Measurements from ENCODE around the gene ETFB.

The ETFB gene

DNA sequence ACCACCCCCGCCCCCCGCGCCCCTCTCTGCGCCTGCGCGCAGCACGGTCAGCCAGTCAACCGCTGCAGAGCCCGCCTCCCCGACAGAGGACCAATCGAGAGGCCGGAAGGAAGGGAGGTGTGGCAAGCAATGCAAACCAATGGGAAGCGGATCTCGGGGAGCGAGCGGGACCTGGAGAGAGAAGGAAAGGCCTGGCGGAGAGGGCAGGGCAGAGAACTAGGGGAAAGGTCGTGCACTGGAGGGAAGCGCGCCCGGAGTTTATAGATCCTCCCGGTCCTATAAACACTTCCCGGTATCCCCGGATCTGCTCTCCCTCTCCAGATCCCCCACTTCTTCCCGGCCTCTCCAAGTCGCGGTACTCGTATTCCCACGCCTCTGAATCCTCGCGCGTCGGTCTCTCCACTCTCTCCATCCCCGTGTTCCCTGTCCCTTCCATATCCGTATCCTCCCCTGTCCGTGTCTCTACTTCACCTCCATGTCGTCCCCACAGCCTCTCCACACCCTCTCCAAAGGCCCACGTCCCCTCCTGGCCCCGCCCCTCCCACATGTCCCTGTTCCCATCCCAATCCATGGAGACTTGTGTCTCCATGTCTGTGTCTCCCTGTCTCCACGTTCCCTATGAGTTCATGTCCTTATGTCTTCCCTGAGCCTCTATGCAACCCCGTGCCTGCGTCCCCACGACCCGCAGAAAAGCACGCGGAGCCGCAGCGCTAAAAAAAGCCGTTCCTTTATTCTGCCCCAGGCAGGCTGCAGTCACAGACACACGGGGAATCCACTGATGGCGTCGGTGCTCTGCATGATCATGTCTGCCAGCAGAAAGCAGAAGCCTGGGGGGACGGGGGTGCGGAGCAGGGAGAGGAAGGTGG lies 434 bp upstream of the ETFB start:
- H3K4me3 Mint-ChIP-seq: peak overlapping the region; percentile 97 to 100
- no peaks in the 10 kb centered on the region for H3K27me3 Mint-ChIP-seq
- H3K9me3 Mint-ChIP-seq: no peaks in the 10 kb centered on the region
- peak; percentile 66 for ATAC-seq
- DNase-seq: peak; percentile 87 to 95
- H3K27ac Mint-ChIP-seq: peak overlapping the region; percentile 97 to 98
- H3K4me1 Mint-ChIP-seq: peaks cover 67% of the 10 kb centered on the region

DNA sequence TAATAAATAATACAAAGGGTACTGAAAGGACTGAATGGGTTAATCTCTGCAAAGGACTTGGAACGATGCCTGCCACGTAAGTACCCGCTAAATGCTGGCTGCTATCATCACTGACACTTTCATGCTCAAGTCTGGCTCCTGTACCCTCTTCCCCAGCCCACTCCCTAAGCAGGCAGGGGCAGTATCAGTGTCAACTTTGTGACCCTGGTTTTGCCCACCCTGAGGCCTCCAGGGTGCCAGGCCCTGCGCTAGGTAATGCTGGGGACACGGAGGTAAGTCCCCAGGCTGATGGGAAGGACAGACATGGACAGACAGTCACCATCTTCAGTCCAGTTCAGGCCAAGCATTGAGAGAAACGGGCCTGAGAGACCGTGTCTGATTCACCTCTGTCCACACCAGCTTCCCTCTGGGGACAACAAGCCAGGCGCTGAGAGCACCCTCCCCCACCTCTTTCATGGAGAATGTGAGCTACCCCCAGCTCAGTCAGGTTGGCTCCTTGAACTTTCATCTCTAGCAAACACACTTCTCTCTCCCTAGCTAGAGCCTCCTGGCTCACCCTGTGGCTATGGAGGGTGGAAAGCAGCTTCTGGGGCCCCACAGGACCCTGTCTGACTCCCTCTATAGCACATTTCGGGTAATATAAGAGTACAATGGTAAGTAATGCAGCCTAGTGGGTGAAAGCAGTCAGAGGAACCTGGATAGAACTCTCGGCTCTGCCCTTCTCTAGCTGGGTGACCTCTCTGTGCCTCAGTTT lies 800 bp downstream of the ETFB start:
- DNase-seq (peak in 1 of 2 donors; percentile 30), ATAC-seq (no peak)
- Mint-ChIP-seq H3K4me3 (peak overlapping the region; percentile 97 to 100), H3K27ac (peak overlapping the region; percentile 97 to 98), H3K27me3 (no peaks in the 10 kb centered on the region), H3K9me3 (no peaks in the 10 kb centered on the region), H3K4me1 (peaks cover 65% of the 10 kb centered on the region)

DNA sequence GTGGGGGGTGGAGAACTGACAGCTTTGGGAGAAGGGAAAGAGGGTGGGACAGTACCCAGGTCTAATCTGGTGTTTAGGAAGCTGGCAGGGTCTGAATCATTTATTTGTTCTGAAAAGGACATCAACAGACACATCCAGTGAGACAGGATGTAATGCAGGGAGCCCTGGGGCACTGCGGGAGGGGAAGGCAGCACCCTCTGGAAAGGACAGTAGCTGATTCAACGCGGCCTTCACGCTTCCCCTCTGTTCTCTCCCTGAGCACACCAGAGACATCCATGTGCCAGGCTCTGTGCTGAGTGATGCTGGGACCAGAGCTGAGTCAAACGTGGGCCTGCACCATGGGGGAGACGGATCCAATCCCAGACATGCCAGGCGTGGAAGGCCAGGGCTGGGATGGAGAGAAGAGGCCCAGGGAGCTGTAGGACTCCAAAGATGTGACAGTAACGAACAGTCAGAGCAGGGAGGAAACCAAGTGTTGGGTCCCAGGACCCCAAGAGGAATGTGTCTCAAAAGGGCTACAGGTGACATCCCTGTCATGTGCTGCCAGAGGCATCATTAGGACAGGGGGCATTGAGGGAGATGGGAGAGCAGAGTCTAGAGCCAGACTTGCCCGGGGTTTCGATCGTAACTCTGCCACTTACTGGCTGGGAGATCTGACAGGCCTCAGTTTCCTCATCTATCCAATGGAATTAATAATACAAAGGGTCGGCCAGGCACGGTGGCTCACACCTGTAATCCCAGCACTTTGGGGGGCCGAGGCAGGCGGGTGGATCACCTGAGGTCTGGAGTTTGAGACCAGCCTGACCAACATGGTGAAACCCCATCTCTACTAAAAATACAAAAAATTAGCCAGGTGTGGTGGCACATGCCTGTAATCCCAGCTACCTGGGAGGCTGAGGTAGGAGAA lies 1.7 kb downstream of the ETFB start:
- H3K4me1 Mint-ChIP-seq: peaks cover 68% of the 10 kb centered on the region
- ATAC-seq (no peak), DNase-seq (no peak)
- peak overlapping the region; percentile 33 to 61 for H3K27ac Mint-ChIP-seq
- peak overlapping the region; percentile 68 to 100 for H3K4me3 Mint-ChIP-seq
- H3K27me3 Mint-ChIP-seq: no peaks in the 10 kb centered on the region
- no peaks in the 10 kb centered on the region for H3K9me3 Mint-ChIP-seq

DNA sequence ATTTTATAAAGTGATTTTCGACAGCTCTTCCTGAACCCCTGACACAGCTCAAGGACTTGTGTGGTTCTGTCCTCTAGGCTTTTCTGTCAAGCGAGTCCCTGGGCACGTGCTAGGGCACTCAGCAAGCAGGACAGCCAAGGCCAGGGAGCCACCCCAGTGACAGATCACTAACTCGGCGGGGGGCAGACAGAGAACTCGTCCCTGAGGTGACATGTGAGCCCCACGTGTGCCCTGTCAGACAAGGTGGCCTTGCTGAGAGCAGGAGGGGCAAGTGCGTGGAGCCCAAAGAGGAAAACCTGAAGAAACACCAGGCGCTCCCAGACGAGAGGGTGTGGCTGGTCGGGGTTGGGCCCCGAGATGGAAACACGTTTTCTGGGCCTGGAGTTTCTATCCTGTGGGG lies 4.9 kb downstream of the ETFB start:
- Mint-ChIP-seq H3K27me3 (no peaks in the 10 kb centered on the region), H3K9me3 (no peaks in the 10 kb centered on the region), H3K4me1 (peaks cover 72% of the 10 kb centered on the region), H3K4me3 (no peak overlapping the region), H3K27ac (peak overlapping the region in 1 of 2 donors; percentile 63)
- no peak for ATAC-seq
- DNase-seq: no peak

DNA sequence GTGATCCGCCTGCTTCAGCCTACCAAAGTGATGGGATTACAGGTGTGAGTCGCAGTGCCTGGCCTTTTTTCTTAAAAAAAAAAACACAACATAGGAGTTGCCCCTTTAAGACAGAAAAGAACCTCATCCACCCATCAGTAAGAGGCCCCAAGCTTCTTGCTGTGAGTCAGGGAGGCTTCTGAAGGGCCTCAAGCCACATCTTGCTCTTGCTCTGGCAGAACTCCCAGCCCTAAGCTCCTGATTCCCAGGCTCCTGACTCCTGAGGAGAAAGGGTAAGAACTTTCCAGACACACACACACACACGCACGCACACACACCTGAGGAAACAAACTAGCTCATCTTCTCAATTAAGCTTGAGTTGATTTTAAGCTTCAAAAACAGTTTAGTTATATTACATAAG lies 6.9 kb downstream of the ETFB start:
- Mint-ChIP-seq H3K4me3 (no peak overlapping the region), H3K27ac (peak overlapping the region in 1 of 2 donors; percentile 8), H3K9me3 (no peaks in the 10 kb centered on the region), H3K27me3 (no peaks in the 10 kb centered on the region), H3K4me1 (peaks cover 73% of the 10 kb centered on the region)
- no peak for ATAC-seq
- DNase-seq: no peak

DNA sequence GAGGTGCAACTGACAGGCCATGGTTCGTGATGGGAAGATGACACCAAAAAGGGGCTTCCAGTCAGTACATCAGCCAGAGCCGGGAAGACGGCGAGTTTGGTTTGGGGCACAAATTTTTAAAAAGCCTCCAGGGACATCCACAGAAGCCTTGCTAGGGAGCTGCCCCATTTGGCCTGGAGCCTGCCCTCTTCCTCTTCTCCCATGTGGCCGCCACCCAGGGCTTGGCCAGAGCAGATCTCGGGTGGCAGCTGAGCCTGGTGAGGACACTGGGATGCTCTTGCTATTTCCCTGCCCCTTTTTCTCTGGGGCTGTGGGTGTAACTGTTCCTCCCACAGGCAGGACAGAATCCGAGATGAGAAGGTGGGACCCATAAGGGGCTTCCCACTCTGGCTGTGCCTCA lies 8.2 kb downstream of the ETFB start:
- DNase-seq (no peak), ATAC-seq (no peak)
- Mint-ChIP-seq H3K9me3 (no peaks in the 10 kb centered on the region), H3K27ac (peak overlapping the region in 1 of 2 donors; percentile 66), H3K4me3 (no peak overlapping the region), H3K27me3 (no peaks in the 10 kb centered on the region), H3K4me1 (peaks cover 64% of the 10 kb centered on the region)

DNA sequence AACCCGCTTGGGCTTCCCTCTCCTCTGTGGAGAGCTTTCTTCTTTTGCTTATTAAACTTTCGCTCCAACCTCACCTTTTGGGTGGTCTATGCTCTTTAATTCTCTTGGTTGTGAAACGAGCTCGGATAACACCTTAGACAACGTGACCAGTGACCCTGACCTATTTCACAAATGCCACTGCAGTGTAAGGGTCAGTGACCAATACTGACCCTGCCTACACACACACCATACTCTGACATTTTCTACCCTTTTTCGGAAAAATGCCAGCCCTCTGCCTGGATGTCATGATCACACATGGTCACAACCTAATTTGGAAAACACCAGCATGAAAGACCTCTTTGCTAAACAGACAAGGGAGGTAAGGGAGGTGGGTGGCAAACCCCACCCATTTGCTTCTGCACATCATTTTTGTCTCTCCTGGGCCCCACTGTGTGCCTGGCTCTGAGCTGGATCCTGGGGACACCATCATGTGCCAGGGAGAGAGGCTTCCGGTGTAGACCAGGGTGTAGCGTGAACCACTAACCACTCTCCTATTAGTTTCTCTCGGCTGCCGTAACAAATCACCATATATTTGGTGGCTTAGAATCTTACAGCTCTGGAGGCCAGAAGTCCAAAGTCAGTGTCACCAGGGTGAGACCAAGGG lies 9.9 kb downstream of the ETFB start:
- Mint-ChIP-seq H3K9me3 (no peaks in the 10 kb centered on the region), H3K4me1 (peaks cover 50% of the 10 kb centered on the region), H3K27me3 (no peaks in the 10 kb centered on the region), H3K27ac (no peak overlapping the region), H3K4me3 (peak overlapping the region in 1 of 2 donors; percentile 17)
- ATAC-seq (no peak), DNase-seq (no peak)

DNA sequence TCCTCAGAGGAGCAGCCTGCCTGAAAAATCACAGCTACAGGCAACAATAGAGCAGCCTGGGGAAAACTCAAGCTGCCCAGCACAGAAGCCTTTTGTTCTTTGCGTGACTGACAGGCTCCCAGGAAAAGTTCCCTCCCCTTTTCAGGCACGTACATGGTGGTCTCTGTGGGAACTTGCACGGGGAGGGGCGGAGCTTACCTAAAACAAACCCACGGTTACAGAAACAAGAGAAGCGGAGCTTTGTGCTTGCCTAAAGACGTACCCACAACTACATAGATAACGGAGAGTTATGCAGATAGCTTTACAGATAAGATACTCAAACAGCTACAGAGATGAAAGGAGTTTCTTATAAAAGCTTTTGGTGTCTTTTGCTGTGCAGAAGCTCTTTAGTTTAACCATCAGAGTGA lies 11.4 kb downstream of the ETFB start:
- H3K4me3 Mint-ChIP-seq: peak overlapping the region; percentile 40 to 56
- peak; percentile 74 for ATAC-seq
- peak overlapping the region; percentile 15 to 63 for H3K27ac Mint-ChIP-seq
- no peaks in the 10 kb centered on the region for H3K27me3 Mint-ChIP-seq
- DNase-seq: no peak
- H3K9me3 Mint-ChIP-seq: no peaks in the 10 kb centered on the region
- H3K4me1 Mint-ChIP-seq: peaks cover 35% of the 10 kb centered on the region

DNA sequence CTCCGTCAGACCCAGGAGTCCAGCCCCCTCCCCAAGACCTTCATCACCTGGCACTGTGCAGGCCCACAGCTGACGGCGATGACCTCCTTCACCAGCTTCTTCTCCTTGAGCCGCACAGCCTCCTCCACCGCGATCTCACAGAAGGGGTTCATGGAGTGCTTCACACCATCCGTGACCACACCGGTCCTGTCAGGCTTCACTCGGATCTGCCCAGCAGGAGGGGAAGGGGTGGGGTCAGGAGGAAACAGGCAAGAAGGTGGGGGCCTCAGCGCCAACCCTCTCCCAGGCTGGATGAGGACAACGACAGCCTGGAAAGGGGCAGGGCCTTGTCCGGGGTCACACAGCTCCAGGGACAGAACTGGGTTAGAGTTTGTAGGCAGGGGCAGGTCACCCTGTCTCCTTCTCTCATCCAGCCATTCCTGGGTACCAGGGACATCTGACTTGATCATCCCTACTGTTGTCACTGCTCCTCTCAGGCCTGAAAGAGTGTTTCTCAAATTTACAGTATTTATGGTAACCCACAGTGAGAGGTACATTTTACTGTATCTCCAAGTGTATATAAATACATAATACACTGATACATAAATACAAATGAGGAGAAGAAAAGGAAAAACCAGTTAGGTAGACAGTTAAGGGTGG lies 12.0 kb downstream of the ETFB start:
- Mint-ChIP-seq H3K4me3 (peak overlapping the region; percentile 40 to 56), H3K27me3 (no peaks in the 10 kb centered on the region), H3K9me3 (no peaks in the 10 kb centered on the region), H3K27ac (peak overlapping the region in 1 of 2 donors; percentile 5), H3K4me1 (peaks cover 30% of the 10 kb centered on the region)
- ATAC-seq (no peak), DNase-seq (no peak)

DNA sequence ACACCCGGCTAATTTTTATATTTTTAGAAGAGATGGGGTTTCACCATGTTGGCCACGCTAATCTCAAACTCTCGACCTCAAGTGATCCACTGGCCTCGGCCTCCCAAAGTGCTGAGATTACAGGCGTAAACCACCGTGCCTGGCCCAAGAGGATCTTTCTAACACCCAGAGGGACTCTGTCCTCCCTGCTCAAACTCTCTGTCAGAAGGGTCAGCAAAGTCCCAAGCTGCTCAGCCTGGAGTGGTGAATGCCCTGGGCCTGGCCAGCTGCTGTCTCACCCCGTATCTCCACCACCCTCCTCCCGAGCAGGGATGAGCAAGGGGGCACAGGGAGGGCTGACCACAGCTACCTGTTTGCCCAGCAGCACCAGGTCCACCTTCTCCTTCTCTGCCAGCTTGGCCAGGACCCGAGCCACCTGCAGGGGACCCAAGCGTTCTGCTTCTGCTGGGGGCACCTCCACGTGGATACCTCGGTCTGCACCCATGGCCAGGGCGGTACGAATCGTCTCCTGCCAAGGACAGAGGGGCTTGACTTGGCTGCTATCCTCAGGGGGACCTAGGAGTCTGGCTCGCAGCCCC lies 13.3 kb downstream of the ETFB start:
- ATAC-seq (no peak), DNase-seq (no peak)
- no peaks in the 10 kb centered on the region for H3K27me3 Mint-ChIP-seq
- H3K4me3 Mint-ChIP-seq: no peak overlapping the region
- no peaks in the 10 kb centered on the region for H3K9me3 Mint-ChIP-seq
- peaks cover 27% of the 10 kb centered on the region for H3K4me1 Mint-ChIP-seq
- H3K27ac Mint-ChIP-seq: no peak overlapping the region

DNA sequence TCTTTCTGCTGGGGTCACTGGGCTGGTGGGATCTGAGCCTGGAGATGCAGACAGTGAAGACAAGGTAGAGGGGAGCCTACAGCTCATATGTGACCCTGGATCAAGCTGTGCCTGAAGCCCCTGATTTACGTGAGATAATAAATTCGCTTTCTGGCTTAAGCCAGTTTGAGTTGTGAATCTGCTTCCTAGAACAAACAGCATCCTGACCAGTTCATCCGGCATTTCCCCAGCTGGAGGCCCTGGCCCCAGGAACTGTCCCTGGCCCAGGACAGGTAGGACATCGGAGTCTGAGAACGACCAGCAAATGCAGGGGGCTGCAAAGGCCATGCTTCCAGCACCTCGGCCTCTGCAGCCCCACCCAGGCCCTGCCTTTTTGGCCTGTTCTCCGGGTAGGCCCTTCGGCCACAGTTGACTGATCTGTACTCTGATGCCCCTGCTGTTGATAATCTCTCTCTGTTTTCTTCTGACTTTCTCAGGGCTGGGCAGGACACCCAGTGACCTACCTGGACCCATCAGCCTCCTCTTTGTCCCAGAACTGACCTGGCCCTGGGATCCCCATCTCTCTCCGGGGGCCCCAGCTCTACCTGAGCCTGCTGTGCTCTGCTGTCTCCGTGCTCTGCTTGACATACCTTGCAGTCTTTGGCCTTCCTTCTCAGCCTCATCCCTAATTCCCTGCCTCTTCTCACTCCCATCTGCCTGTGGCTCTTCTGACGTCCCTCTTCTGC lies 14.8 kb downstream of the ETFB start:
- Mint-ChIP-seq H3K27me3 (no peaks in the 10 kb centered on the region), H3K4me1 (peaks cover 21% of the 10 kb centered on the region), H3K9me3 (no peaks in the 10 kb centered on the region), H3K4me3 (no peak overlapping the region), H3K27ac (no peak overlapping the region)
- DNase-seq: no peak
- ATAC-seq: no peak

DNA sequence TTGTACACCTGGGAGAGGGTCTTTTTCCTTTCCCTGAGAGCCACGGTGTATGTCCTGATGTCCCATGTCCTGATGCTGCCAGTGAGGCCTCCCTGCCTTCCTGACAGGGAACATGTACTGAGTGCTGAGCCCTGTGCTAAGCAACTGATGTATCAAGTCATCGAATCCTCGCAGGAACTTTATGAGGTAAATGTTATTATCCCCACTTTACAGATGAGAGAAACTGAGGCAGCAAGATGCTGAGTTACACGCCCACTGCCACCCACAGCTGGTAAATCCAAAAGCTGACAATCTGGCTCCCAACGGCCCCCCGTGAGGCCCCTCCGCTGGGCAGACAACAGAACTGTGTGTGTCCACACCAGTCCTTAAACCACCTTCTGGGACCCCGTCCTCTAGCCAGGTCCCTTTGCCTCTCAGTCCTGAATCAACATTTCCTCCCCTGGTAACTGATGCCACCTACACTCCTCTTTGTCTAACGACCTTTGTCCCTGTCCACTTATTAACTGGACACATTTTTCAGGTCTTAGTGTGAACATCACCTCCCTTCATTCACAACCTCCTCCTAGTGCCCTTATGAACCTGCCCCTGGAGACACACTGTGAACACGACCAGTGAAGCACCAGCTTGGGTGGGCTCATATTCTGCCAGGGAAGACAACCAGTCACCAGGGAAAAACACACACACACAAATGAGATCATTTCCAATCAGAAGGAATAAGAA lies 18.8 kb downstream of the ETFB start:
- DNase-seq: no peak
- H3K27me3 Mint-ChIP-seq: no peaks in the 10 kb centered on the region
- no peaks in the 10 kb centered on the region for H3K9me3 Mint-ChIP-seq
- peaks cover 8% of the 10 kb centered on the region for H3K4me1 Mint-ChIP-seq
- no peak overlapping the region for H3K4me3 Mint-ChIP-seq
- no peak for ATAC-seq
- no peak overlapping the region for H3K27ac Mint-ChIP-seq

DNA sequence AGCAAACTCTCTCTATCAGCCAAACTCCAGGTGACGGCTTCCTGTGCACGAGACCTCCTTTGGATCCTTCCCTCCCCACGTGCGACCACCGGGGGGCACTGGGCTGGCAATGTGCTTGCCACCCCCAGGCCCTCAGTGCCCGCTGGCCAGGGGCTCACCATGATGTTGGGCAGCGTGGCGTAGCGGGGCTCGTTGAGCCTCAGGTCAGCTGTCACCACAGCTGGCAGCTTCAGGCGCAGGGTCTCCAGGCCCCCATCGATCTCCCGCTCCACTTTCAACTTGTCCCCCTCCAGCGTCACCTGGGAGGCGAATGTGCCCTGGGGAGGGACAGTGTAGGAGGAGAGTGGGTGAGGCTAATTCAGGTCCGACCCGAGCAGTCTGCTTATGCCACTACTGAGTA lies 19.4 kb downstream of the ETFB start:
- Mint-ChIP-seq H3K4me1 (peaks cover 8% of the 10 kb centered on the region), H3K9me3 (no peaks in the 10 kb centered on the region), H3K4me3 (no peak overlapping the region), H3K27ac (no peak overlapping the region), H3K27me3 (peaks cover 4% of the 10 kb centered on the region)
- DNase-seq (no peak), ATAC-seq (no peak)
